ENCODE data around the gene TANK. TPM values are rescaled to one million over a fixed set of nuclear protein-coding genes. Genes with fewer than 3 reads are reported as not detected.

The TANK gene
- total RNA-seq, 1 donor from 2014 or later, result 33.6 TPM

GRCh38 chr2:161283926-161284325 lies 123.7 kb downstream of the TANK start:
- no peak for DNase-seq (ENCODE audit: low read depth)
- Histone ChIP-seq H3K36me3 (ENCODE audit: control insufficient read depth, insufficient read depth, low read length) (no peaks in the 10 kb centered on the region), H3K4me3 (ENCODE audit: low read depth, low read length) (no peak overlapping the region), H3K27me3 (ENCODE audit: control insufficient read depth, insufficient read depth, low read length) (no peaks in the 10 kb centered on the region)
- TF ChIP-seq, protein P1, sequence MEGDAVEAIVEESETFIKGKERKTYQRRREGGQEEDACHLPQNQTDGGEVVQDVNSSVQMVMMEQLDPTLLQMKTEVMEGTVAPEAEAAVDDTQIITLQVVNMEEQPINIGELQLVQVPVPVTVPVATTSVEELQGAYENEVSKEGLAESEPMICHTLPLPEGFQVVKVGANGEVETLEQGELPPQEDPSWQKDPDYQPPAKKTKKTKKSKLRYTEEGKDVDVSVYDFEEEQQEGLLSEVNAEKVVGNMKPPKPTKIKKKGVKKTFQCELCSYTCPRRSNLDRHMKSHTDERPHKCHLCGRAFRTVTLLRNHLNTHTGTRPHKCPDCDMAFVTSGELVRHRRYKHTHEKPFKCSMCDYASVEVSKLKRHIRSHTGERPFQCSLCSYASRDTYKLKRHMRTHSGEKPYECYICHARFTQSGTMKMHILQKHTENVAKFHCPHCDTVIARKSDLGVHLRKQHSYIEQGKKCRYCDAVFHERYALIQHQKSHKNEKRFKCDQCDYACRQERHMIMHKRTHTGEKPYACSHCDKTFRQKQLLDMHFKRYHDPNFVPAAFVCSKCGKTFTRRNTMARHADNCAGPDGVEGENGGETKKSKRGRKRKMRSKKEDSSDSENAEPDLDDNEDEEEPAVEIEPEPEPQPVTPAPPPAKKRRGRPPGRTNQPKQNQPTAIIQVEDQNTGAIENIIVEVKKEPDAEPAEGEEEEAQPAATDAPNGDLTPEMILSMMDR (IDR thresholded peaks at IDR 0.05; ENCODE audit: insufficient read depth, low read length, poor library complexity, severe bottlenecking), result no peak

Other genes with a start within 250 kb of the TANK start
- gene PSMD14, start 148.0 kb downstream of the TANK start, total RNA-seq, result 96.1 and 109 TPM in 2 replicates

Measured in kidney epithelial cell (primary cell).